Skeletal muscle satellite cell (primary cell): ENCODE data around the gene CNTNAP2.

ENCODE experiments used
- H3K27me3 ChIP-seq: 2 replicates; pipeline ENCODE4 v1.7.0; 2013; ENCODE audit warnings: low read length; ENCODE audit not compliant: control insufficient read depth, insufficient read depth
- H3K36me3 ChIP-seq: 2 replicates; pipeline ENCODE4 v1.7.0; 2013; ENCODE audit warnings: mild to moderate bottlenecking, control low read depth, low read length; ENCODE audit not compliant: insufficient read depth
- H3K4me1 ChIP-seq: 2 replicates; pipeline ENCODE4 v1.7.0; 2013; ENCODE audit warnings: low read length; ENCODE audit not compliant: control insufficient read depth, insufficient read depth
- H3K4me2 ChIP-seq: 2 replicates; pipeline ENCODE4 v1.7.0; 2013; ENCODE audit warnings: mild to moderate bottlenecking, low read length
- H3K4me3 ChIP-seq: 2 replicates; pipeline ENCODE4 v1.7.0; 2013; ENCODE audit warnings: low read length
- H3K9ac ChIP-seq: 2 replicates; pipeline ENCODE4 v1.7.0; 2013; ENCODE audit warnings: mild to moderate bottlenecking, low read depth, low read length, moderate library complexity
- H3K9me3 ChIP-seq: replicated peaks from 2 replicates; pipeline ENCODE4 v1.7.0; 2013; ENCODE audit warnings: mild to moderate bottlenecking, control low read depth, low read length

Gene CNTNAP2

GRCh38 chr7:146861701-146862100 is 745.1 kb downstream of the CNTNAP2 start:
- H3K9me3 ChIP-seq: no peaks in the 10 kb centered on the region
- H3K27me3 ChIP-seq: no peaks in the 10 kb centered on the region

DNA sequence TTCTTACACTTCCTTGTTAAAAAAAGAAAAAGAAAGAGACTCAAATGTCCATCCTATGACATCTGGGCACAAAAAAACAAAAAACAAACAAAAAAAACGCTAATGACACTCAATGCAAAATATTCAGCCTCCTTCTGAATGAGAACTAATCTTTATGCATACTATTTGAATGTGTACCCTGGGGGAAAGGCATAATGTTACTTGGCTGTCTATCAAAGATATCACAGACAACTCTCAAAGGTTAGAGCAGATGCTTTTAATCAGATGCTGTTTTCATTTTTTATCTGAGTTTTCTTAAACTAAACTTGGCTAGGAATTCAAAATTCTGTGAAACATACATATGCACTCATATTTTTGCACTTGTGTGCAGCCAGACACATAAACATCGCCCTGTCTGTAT is 745.8 kb downstream of the CNTNAP2 start:
- H3K4me1 ChIP-seq: no peaks in the 10 kb centered on the region
- no peaks in the 10 kb centered on the region for H3K27me3 ChIP-seq
- H3K4me3 ChIP-seq: no peak overlapping the region
- H3K4me2 ChIP-seq: no peak overlapping the region
- no peak overlapping the region for H3K9ac ChIP-seq
- no peaks in the 10 kb centered on the region for H3K9me3 ChIP-seq
- no peaks in the 10 kb centered on the region for H3K36me3 ChIP-seq

More at GRCh38 chr7:146861701-146862100, 745.1 kb downstream of the CNTNAP2 start:
- H3K4me3 ChIP-seq: no peak overlapping the region
- no peak overlapping the region for H3K4me2 ChIP-seq
- no peaks in the 10 kb centered on the region for H3K4me1 ChIP-seq
- H3K9ac ChIP-seq: no peak overlapping the region
- no peaks in the 10 kb centered on the region for H3K36me3 ChIP-seq

- Histone ChIP-seq H3K36me3 (no peaks in the 10 kb centered on the region), H3K9me3 (no peaks in the 10 kb centered on the region), H3K4me2 (no peak overlapping the region), H3K9ac (no peak overlapping the region), H3K4me3 (no peak overlapping the region), H3K27me3 (no peaks in the 10 kb centered on the region), H3K4me1 (no peaks in the 10 kb centered on the region)
These were observed 748.0 kb downstream of the CNTNAP2 start for GRCh38 chr7:146864644-146865043.

DNA sequence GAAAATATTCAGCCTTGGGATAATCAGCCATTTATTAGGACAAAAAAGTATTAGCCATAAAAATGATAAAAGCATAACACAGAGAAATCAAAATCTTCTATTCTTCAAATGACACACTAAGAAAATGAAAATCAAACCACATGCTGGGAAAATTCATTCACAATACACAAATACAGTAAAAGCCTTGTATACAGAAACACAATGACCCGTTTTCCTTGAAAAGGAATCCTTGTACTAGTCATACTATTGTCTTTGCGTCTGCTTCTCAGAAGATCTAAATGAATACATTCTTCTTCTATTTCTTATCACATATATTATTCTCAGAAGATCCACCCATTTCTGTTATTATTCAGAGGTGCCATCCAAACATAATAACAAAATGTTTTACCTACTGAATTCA is 749.1 kb downstream of the CNTNAP2 start:
- no peak overlapping the region for H3K9ac ChIP-seq
- no peaks in the 10 kb centered on the region for H3K27me3 ChIP-seq
- no peak overlapping the region for H3K4me2 ChIP-seq
- H3K9me3 ChIP-seq: no peaks in the 10 kb centered on the region
- no peaks in the 10 kb centered on the region for H3K4me1 ChIP-seq
- H3K4me3 ChIP-seq: no peak overlapping the region
- no peaks in the 10 kb centered on the region for H3K36me3 ChIP-seq

DNA sequence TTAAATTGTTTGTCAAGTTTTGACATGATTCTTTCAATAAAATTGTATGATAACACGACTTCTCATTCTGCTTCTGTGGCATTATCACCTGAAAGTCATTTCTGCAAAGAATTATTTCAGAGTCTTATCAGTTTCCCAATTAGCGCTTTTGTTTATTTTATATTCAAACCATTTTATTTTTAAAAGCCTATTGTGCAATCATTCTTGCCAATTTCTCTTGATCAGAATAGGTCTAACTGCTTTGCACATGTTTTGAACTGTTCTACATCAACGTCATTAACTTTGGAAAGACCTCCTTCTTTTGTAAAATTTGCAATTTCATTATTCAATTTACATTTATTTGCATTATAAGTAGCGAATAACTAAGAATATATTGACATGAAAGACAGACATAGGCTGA is 758.1 kb downstream of the CNTNAP2 start:
- peaks cover 3% of the 10 kb centered on the region for H3K9me3 ChIP-seq
- no peak overlapping the region for H3K9ac ChIP-seq
- H3K4me3 ChIP-seq: no peak overlapping the region
- no peaks in the 10 kb centered on the region for H3K4me1 ChIP-seq
- H3K36me3 ChIP-seq: no peaks in the 10 kb centered on the region
- no peaks in the 10 kb centered on the region for H3K27me3 ChIP-seq
- H3K4me2 ChIP-seq: no peak overlapping the region

- Histone ChIP-seq H3K4me1 (no peaks in the 10 kb centered on the region), H3K27me3 (no peaks in the 10 kb centered on the region), H3K9ac (no peak overlapping the region), H3K4me2 (no peak overlapping the region), H3K4me3 (no peak overlapping the region), H3K9me3 (peaks cover 3% of the 10 kb centered on the region), H3K36me3 (no peaks in the 10 kb centered on the region)
These were observed 758.7 kb downstream of the CNTNAP2 start for GRCh38 chr7:146875237-146875785.

- H3K4me2 ChIP-seq: no peak overlapping the region
- H3K4me3 ChIP-seq: no peak overlapping the region
- H3K4me1 ChIP-seq: no peaks in the 10 kb centered on the region
- H3K36me3 ChIP-seq: no peaks in the 10 kb centered on the region
- H3K9me3 ChIP-seq: peaks cover 3% of the 10 kb centered on the region
- no peaks in the 10 kb centered on the region for H3K27me3 ChIP-seq
- no peak overlapping the region for H3K9ac ChIP-seq
These were observed 759.4 kb downstream of the CNTNAP2 start for GRCh38 chr7:146875981-146876380.

DNA sequence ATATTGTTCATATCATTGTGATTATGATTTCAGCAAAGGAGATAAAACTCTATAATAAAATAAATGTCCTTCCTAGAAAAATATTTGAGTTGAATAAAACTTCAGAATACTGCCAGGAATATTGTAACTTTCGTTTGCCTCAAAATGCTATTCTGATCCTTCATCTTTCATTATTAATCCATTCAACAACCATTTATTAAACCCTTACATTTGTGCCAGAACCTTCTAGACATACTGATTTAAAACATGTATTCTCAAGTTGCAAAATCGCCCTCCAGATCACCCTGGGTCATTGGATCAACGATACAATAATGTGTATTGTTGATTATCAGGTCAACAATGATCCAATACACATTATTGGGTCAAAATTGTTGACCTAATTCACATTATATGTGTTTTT is 759.8 kb downstream of the CNTNAP2 start:
- H3K9me3 ChIP-seq: peaks cover 3% of the 10 kb centered on the region
- no peaks in the 10 kb centered on the region for H3K27me3 ChIP-seq
- H3K4me1 ChIP-seq: no peaks in the 10 kb centered on the region
- no peak overlapping the region for H3K4me3 ChIP-seq
- no peak overlapping the region for H3K9ac ChIP-seq
- no peaks in the 10 kb centered on the region for H3K36me3 ChIP-seq
- no peak overlapping the region for H3K4me2 ChIP-seq

DNA sequence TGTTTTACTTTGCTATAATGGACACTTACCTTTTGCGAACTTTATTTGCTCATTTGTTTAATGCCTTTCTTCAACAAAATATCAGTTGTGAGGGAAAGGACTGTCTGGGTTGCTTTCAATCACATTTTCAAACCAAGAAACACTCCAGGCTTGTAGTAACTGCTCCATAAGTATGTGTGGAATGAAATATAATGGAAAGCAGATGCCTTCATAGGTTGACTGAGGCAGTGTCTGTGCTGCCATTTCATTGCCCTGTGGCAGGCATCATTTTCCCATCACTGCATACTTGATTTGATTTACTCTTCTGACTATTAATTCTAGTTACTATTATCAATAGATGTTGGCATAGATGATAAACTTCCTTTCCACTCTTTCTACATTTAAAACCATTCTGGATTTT is 762.3 kb downstream of the CNTNAP2 start:
- Histone ChIP-seq H3K9me3 (no peaks in the 10 kb centered on the region), H3K27me3 (no peaks in the 10 kb centered on the region), H3K4me2 (no peak overlapping the region), H3K4me1 (no peaks in the 10 kb centered on the region), H3K4me3 (no peak overlapping the region), H3K36me3 (no peaks in the 10 kb centered on the region), H3K9ac (no peak overlapping the region)

- Histone ChIP-seq H3K9me3 (peaks cover 4% of the 10 kb centered on the region), H3K4me2 (no peak overlapping the region), H3K27me3 (no peaks in the 10 kb centered on the region), H3K4me3 (no peak overlapping the region), H3K4me1 (no peaks in the 10 kb centered on the region), H3K36me3 (no peaks in the 10 kb centered on the region), H3K9ac (no peak overlapping the region)
These were observed 768.6 kb downstream of the CNTNAP2 start for GRCh38 chr7:146885231-146885630.

DNA sequence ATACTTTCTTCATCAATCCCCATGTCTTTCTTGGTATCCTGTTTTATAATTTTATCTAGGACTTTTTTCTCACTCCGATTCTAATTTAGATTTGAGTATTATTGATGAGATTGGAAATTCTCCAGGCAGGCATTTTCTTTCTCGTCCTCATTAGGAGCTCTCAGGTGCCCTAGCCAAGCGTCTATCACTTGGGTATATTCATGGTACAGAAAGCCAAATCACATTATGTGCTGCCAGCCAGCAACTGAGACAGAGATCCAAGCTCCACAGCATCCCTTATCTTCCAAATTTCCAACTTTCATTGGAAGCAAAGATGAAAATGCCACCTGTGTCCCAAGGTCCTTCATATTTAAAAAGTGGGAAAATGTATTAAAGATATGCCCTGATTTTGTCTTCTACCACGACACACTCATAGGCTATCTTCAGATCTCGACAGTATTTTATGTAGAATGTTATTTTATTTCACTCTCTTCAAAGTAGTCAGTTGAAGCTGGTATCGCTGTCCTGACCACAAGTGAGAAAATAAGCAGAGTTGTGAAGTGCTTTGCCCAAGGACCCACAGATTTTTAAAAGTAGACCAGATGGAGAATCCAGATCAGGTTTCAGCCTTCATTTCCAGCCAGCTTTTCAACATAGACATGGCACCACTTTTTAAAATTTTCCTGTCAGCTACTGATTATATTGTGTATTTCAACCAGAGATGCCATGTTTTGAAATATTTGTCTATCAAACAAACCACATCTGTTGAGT is 773.4 kb downstream of the CNTNAP2 start:
- no peaks in the 10 kb centered on the region for H3K4me1 ChIP-seq
- no peak overlapping the region for H3K9ac ChIP-seq
- no peak overlapping the region for H3K4me2 ChIP-seq
- H3K36me3 ChIP-seq: no peaks in the 10 kb centered on the region
- H3K9me3 ChIP-seq: peaks cover 6% of the 10 kb centered on the region
- H3K4me3 ChIP-seq: no peak overlapping the region
- H3K27me3 ChIP-seq: no peaks in the 10 kb centered on the region

DNA sequence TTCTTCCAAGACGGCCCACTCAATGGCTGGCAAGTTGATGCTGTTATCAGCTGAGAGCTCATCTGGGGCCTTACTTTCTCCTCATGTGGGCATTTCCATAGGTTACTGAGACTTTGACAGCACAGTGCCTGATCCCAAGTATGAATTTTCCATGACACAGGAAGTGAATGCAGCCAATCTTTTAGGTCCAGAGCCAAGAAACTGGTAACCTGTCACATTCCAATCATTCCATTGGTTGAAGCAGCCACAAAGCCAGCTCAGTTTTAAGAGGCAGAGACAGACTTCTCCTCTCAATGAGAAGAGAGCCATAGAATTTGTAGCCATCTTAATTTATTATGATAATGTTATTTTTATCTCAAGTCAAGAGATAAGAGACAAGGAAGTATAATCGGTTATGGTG is 775.5 kb downstream of the CNTNAP2 start:
- Histone ChIP-seq H3K4me2 (no peak overlapping the region), H3K4me3 (no peak overlapping the region), H3K36me3 (no peaks in the 10 kb centered on the region), H3K4me1 (no peaks in the 10 kb centered on the region), H3K27me3 (no peaks in the 10 kb centered on the region), H3K9me3 (peaks cover 6% of the 10 kb centered on the region), H3K9ac (no peak overlapping the region)
